Esophagus squamous epithelium (tissue), 5 donors: ENCODE results near the gene ZNF354B. TPM values are rescaled to one million over a fixed set of nuclear protein-coding genes. Genes with fewer than 3 reads are reported as not detected.
"Not testable (repeated sequence)": the region's sequence is repeated elsewhere in the genome, so short reads cannot be mapped to it uniquely, and the experiment has no call there.

Source experiments
- DNase-seq: peaks from one replicate; lab custom pipeline; 2025; lab: John Stamatoyannopoulos, UW
- H3K27ac ChIP-seq, 4 donors: fragments of 200-600 bp; sonication (generic); one replicate each; pipeline ENCODE4 v1.5.1; 2016 to 2019; ENCODE audit warnings: mild to moderate bottlenecking in 1 of 4
- H3K27me3 ChIP-seq, 4 donors: fragments of 200-600 bp; sonication (generic); 1 replicate in 3 of 4; 2 replicates in 1 of 4; pipeline versions ENCODE4 v1.5.1 to v1.6.0; 2017 to 2021; ENCODE audit warnings: antibody characterized with exemption in 1 of 4
- H3K36me3 ChIP-seq, 3 donors: fragments of 200-600 bp; sonication (generic); one replicate each; pipeline ENCODE4 v1.5.1; 2016 to 2019
- H3K4me1 ChIP-seq, 3 donors: fragments of 200-600 bp; sonication (generic); one replicate each; pipeline ENCODE4 v1.5.1; 2017 to 2019
- H3K4me3 ChIP-seq, 4 donors: fragments of 200-600 bp; sonication (generic); 1 replicate in 3 of 4; 2 replicates in 1 of 4; pipeline ENCODE4 v1.5.1; 2016 to 2019; ENCODE audit warnings: mild to moderate bottlenecking in 2 of 4, moderate library complexity in 1 of 4
- H3K9me3 ChIP-seq, 3 donors: fragments of 200-600 bp; sonication (generic); one replicate each; pipeline ENCODE4 v1.5.1; 2016 to 2019
- CTCF ChIP-seq, 6 experiments: fragments of 450-650 bp in 4 of 6; fragments of 200-600 bp in 2 of 6; sonication (generic) in 2 of 6; IDR thresholded peaks; one replicate each; pipeline ENCODE4 v1.5.1; 2016 to 2019; ENCODE audit warnings: antibody characterized with exemption in 6 of 6, mild to moderate bottlenecking in 4 of 6, moderate library complexity in 4 of 6
- POLR2A ChIP-seq, 4 donors: fragments of 450-650 bp; IDR thresholded peaks; one replicate each; pipeline ENCODE4 v1.6.1; 2017; ENCODE audit warnings: antibody characterized with exemption in 4 of 4, mild to moderate bottlenecking in 4 of 4, moderate library complexity in 3 of 4
- WGBS, 2 donors: methylation state at CpG; one replicate each; pipeline ENCODE4 v1.1.5; 2018; 5-methylcytosine and 5-hydroxymethylcytosine counted together
- intact Hi-C: fragments of 100-400 bp; cut with DNase I; formaldehyde crosslinking; loops from one replicate; pipeline ENCODE4 v1.15.0; 2022
- total RNA-seq, 4 donors: library from RNA; depleted of rRNA; stranded (reverse); fragments of >200 nt; gene quantifications; one replicate each; pipeline ENCODE4 v1.1.0, GENCODE V29; 2016
- donor health status: DM: yes; HTN: yes; CAD: no.

The ZNF354B gene
- total RNA-seq, 4 donors from 2014 or later = 6.0 to 19.3 (median 8.6) TPM

GRCh38 chr5:178870411-178870810 lies 10.7 kb downstream of the ZNF354B start:
- Histone ChIP-seq H3K27ac (no peak overlapping the region), H3K4me3 (no peak overlapping the region), H3K4me1 (no peaks in the 10 kb centered on the region), H3K36me3 (peaks cover 16 to 100% (median 59%) of the 10 kb centered on the region in 3 donors), H3K9me3 (peaks cover 0 to 43% (median 14%) of the 10 kb centered on the region in 3 donors), H3K27me3 (no peaks in the 10 kb centered on the region)
- intact Hi-C loops = no loop called here
- TF ChIP-seq POLR2A (IDR thresholded peaks at IDR 0.05) (no peak), CTCF (IDR thresholded peaks at IDR 0.05) (no peak)
- no peak for DNase-seq
- 76% methylated on average over 6 of the region's 8 CpGs; no CpG with 5 or more reads in 1 of the 2 donors for WGBS, 2 donors

DNA sequence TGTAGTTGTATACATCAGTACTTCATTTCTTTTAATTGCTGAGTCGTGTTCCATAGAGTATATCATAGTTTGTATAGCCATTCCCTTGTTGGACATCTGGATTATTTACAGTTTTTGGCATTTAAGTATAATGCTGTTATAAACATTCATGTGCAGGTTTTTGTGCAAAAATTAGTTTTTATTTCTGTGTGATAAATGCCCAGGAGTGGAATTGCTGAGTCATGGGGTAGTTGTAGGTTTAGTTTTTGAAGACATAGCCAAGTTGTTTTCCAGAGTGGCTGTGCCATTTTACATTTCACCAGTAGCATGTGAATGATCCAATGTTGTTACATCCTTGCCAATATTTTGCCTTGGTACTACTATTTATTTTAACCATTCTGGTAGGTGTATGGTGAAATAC lies 12.5 kb downstream of the ZNF354B start:
- no peaks in the 10 kb centered on the region for H3K4me1 ChIP-seq
- DNase-seq = no peak
- no peak overlapping the region for H3K4me3 ChIP-seq
- H3K27me3 ChIP-seq = no peaks in the 10 kb centered on the region
- peaks cover 0 to 62% (median 33%) of the 10 kb centered on the region in 3 donors for H3K9me3 ChIP-seq
- TF ChIP-seq POLR2A (IDR thresholded peaks at IDR 0.05) = no peak
- TF ChIP-seq CTCF (IDR thresholded peaks at IDR 0.05) = no peak
- H3K27ac ChIP-seq = no peak overlapping the region
- WGBS, 2 donors = 95 to 100% methylated on average over 1 of the region's 1 CpG
- intact Hi-C loops = no loop called here
- peaks cover 24 to 100% (median 51%) of the 10 kb centered on the region in 3 donors for H3K36me3 ChIP-seq

DNA sequence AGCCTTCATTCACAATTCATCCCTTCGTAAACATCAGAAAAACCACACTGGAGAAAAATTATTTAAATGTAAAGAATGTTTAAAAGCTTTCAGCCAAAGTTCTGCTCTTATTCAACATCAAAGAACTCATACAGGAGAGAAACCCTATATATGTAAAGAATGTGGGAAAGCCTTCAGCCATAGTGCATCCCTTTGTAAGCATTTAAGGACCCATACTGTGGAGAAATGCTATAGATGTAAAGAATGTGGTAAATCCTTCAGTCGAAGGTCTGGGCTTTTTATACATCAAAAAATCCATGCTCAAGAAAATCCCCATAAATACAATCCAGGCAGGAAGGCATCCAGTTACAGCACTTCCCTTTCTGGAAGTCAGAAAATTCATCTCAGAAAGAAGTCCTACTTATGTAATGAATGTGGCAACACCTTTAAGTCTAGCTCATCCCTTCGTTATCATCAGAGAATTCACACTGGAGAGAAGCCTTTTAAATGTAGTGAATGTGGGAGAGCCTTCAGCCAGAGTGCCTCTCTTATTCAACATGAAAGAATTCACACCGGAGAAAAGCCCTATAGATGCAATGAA lies 23.5 kb downstream of the ZNF354B start:
- DNase-seq, H3K4me3 ChIP-seq, H3K27ac ChIP-seq, H3K4me1 ChIP-seq, intact Hi-C loops, H3K27me3 ChIP-seq: not testable (repeated sequence)
- H3K36me3 ChIP-seq = peaks cover 16 to 100% (median 26%) of the 10 kb centered on the region in 3 donors
- peaks cover 13 to 98% (median 91%) of the 10 kb centered on the region in 3 donors for H3K9me3 ChIP-seq
- WGBS, 2 donors = 93 to 97% methylated on average over 4 of the region's 4 CpGs

DNA sequence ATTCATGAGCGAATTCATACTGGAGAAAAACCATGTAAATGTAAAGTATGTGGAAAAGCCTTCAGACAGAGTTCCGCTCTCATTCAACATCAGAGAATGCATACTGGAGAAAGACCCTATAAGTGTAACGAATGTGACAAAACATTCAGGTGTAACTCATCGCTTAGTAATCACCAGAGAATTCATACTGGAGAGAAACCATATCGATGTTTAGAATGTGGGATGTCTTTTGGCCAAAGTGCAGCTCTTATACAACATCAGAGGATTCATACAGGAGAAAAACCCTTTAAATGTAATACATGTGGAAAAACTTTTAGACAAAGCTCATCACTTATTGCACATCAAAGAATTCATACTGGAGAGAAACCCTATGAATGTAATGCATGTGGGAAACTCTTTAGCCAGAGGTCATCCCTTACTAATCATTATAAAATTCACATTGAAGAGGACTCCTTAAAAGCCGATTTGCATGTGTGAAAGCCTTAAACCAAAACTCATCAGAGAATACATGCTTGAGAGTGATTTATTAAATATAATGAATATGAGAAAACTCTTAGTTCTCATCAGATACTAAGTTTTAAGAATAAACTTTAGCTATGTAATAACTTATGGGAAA lies 24.2 kb downstream of the ZNF354B start:
- no peak for DNase-seq
- TF ChIP-seq POLR2A (IDR thresholded peaks at IDR 0.05) (no peak), CTCF (IDR thresholded peaks at IDR 0.05) (no peak)
- Histone ChIP-seq H3K27me3 (no peaks in the 10 kb centered on the region), H3K9me3 (peaks cover 13 to 98% (median 84%) of the 10 kb centered on the region in 3 donors), H3K4me1 (no peaks in the 10 kb centered on the region), H3K36me3 (peaks cover 16 to 100% (median 26%) of the 10 kb centered on the region in 3 donors), H3K27ac (no peak overlapping the region), H3K4me3 (no peak overlapping the region)
- 88 to 95% methylated on average over 6 of the region's 6 CpGs for WGBS, 2 donors
- intact Hi-C loops = no loop called here

DNA sequence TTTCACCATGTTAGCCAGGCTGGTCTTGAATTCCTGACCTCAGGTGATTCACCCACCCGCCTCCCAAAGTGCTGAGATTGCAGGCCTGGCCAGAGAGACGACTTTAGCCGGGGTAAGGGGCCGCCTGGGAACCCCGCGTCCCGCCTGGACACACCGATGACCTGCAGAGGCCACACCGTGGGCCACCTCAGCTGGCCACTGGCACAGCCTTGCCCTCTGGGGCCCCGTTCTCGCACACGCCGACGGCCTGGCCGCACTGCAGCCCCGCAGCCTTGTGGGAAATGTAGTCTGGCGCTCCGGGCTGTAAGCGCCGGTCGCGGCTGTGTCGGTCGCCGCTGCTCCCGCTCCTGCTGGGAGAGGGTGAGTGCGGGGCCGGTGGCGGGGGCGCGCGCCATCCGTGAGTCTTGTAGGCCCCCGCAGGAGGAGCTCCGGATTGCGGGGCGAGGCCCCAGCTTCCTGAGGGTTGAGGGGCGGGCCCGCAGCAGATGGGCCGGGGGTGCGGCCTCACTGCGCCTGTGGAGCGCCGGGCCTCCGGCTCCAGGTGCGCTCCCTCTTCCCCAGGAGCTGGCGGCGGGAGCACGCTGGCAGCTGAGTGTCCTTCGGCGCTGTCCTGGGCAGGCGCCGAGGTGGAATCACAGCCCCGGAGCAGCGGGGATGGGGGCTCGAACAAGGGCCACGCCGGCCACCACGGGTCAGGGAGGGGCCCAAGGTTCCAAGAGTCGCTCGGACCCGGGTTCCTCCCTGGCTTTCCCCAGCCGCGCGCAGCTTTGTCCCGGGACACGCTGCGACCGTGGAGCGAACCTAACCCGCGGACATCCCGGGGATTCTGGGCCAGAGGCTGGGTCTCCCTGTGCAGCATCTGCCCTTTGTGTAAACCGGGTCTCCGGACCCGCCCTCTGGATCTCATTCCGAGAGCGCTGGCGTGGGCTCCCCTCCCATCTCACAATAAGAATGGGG lies 36.1 kb downstream of the ZNF354B start, which contains the start of gene ZFP2:
Gene ZFP2, plus strand, starts transcription at position 299 of the 957 bp plus-strand sequence. CDS start 35,401 bp downstream, outside the sequence.
- intact Hi-C loops = no loop called here
- 0 to 26% methylated on average over 7 to 8 of the region's 79 CpGs for WGBS, 2 donors
- H3K27me3 ChIP-seq = no peaks in the 10 kb centered on the region
- H3K27ac ChIP-seq = peak within 1 kb of the TSS; percentile 76 to 81 (median 80)
- peak within 1 kb of the TSS; percentile 60 to 78 (median 67) for H3K4me3 ChIP-seq
- peaks cover 0 to 17% (median 0%) of the 10 kb centered on the region in 3 donors for H3K4me1 ChIP-seq
- DNase-seq = no peak
- H3K9me3 ChIP-seq = no peaks in the 10 kb centered on the region
- no peaks in the 10 kb centered on the region for H3K36me3 ChIP-seq
- TF ChIP-seq CTCF (IDR thresholded peaks at IDR 0.05) (no peak), POLR2A (IDR thresholded peaks at IDR 0.05) (peak in 1 of 4 donors; percentile 13)
